ENCODE data around the gene BTBD6.

DNA sequence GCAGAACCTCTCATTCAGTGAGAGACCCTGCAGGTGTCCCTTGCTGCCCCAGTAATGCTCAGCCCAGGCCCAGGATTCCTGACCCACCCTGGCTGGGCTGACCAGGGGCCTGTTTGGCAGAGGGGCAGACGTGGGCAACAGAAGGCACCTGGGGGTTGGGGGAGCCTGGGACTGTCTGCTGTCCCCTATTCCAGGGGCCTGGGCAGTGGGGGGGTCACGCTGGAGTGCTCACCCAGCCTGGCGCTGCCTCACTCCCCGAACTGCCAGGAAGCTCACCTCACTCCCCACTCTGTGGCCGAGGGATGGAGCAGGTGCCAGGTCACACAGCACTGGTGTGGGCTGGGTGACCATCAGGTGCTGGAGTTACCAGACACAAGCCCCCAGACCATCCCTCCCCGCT is 44.6 kb upstream of the BTBD6 start:
- TF ChIP-seq, protein P1, sequence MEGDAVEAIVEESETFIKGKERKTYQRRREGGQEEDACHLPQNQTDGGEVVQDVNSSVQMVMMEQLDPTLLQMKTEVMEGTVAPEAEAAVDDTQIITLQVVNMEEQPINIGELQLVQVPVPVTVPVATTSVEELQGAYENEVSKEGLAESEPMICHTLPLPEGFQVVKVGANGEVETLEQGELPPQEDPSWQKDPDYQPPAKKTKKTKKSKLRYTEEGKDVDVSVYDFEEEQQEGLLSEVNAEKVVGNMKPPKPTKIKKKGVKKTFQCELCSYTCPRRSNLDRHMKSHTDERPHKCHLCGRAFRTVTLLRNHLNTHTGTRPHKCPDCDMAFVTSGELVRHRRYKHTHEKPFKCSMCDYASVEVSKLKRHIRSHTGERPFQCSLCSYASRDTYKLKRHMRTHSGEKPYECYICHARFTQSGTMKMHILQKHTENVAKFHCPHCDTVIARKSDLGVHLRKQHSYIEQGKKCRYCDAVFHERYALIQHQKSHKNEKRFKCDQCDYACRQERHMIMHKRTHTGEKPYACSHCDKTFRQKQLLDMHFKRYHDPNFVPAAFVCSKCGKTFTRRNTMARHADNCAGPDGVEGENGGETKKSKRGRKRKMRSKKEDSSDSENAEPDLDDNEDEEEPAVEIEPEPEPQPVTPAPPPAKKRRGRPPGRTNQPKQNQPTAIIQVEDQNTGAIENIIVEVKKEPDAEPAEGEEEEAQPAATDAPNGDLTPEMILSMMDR (IDR thresholded peaks at IDR 0.05): no peak
- no peak for TF ChIP-seq POLR2A (IDR thresholded peaks at IDR 0.05)

Measured in esophagus squamous epithelium (tissue), 4 donors.